Caco-2 (cell line): ENCODE measurements around the gene CXCL10. TPM values are rescaled to one million over a fixed set of nuclear protein-coding genes. Genes with fewer than 3 reads are reported as not detected.

Experiments
- BruUV-seq: library from RNA; stranded (reverse); fragments of 400-500 nt; replicated peaks from 2 replicates; lab custom pipeline; 2021; lab: Mats Ljungman, UMichigan
- CTCF ChIA-PET: fragments of 300-600 bp; sonication (Branson Sonifier 250); formaldehyde crosslinking; loops from one replicate; lab custom pipeline; 2022; ENCODE audit warnings: antibody characterized with exemption; lab: Charles Lee
- POLR2A ChIA-PET: fragments of 300-600 bp; sonication (Branson Sonifier 250); formaldehyde crosslinking; loops from one replicate; lab custom pipeline; 2022; ENCODE audit warnings: antibody characterized with exemption; lab: Charles Lee
- DNase-seq, 2 experiments: peaks; one replicate each; pipeline versions ENCODE4 v3.0.0 to v3.0.0-alpha.2; 2020 to 2022
- H3K27me3 ChIP-seq: replicated peaks from 2 replicates; pipeline ENCODE4 v1.6.0; 2011; ENCODE audit warnings: low read length; ENCODE audit not compliant: control insufficient read depth, insufficient read depth
- H3K36me3 ChIP-seq: 2 replicates; pipeline ENCODE4 v1.5.1; 2011; ENCODE audit warnings: low read length; ENCODE audit not compliant: control insufficient read depth, insufficient read depth
- H3K4me1 ChIP-seq: fragments of 250-450 bp; sonication (Bioruptor Pico); 2 replicates; pipeline ENCODE4 v1.5.1; 2020; ENCODE audit warnings: mild to moderate bottlenecking
- H3K4me3 ChIP-seq: 2 replicates; pipeline ENCODE4 v1.5.1; 2011; ENCODE audit warnings: low read depth, mild to moderate bottlenecking, control low read depth, low read length
- H3K9me3 ChIP-seq: fragments of 250-450 bp; sonication (Bioruptor Pico); 2 replicates; pipeline ENCODE4 v1.5.1; 2020; ENCODE audit warnings: mild to moderate bottlenecking, moderate library complexity
- H3K27ac Mint-ChIP-seq: one replicate; pipeline ENCODE4 v1.8.0; 2022; ENCODE audit warnings: mixed read lengths; ENCODE audit not compliant: unreplicated experiment
- H3K27me3 Mint-ChIP-seq: one replicate; pipeline ENCODE4 v1.8.0; 2022; ENCODE audit warnings: mixed read lengths; ENCODE audit not compliant: insufficient read depth, unreplicated experiment
- H3K36me3 Mint-ChIP-seq: one replicate; pipeline ENCODE4 v1.8.0; 2022; ENCODE audit warnings: mild to moderate bottlenecking, mixed read lengths; ENCODE audit not compliant: insufficient read depth, unreplicated experiment
- H3K4me1 Mint-ChIP-seq: one replicate; pipeline ENCODE4 v1.8.0; 2022; ENCODE audit warnings: low read depth, mixed read lengths; ENCODE audit not compliant: unreplicated experiment
- H3K4me3 Mint-ChIP-seq: one replicate; pipeline ENCODE4 v1.8.0; 2022; ENCODE audit warnings: mild to moderate bottlenecking, moderate library complexity, mixed read lengths; ENCODE audit not compliant: unreplicated experiment
- H3K9me3 Mint-ChIP-seq: one replicate; pipeline ENCODE4 v1.8.0; 2022; ENCODE audit warnings: mixed read lengths; ENCODE audit not compliant: unreplicated experiment
- CTCF ChIP-seq, 2 experiments: fragments of 200-600 bp in 1 of 2; IDR thresholded peaks; 1 replicate in 1 of 2; 2 replicates in 1 of 2; pipeline versions ENCODE4 v1.5.1 to v1.8.0; 2011 to 2022; ENCODE audit warnings: antibody characterized with exemption in 1 of 2, control low read depth in 1 of 2, inconsistent platforms in 1 of 2, low read depth in 1 of 2, low read length in 1 of 2, mild to moderate bottlenecking in 1 of 2, moderate library complexity in 1 of 2; ENCODE audit not compliant: insufficient read depth in 1 of 2, severe bottlenecking in 1 of 2, unreplicated experiment in 1 of 2
- intact Hi-C: fragments of 100-400 bp; cut with micrococcal nuclease; formaldehyde crosslinking; loops from one replicate; pipeline ENCODE4 v1.10.0; 2022; ENCODE audit not compliant: unreplicated experiment
- total RNA-seq: library from RNA; stranded (reverse); gene quantifications from 2 replicates; pipeline ENCODE4 v1.2.3, GENCODE V29; 2022

Gene CXCL10
- total RNA-seq, 1 experiment from 2014 or later: not detected

GRCh38 chr4:76011700-76012387 is 11.5 kb downstream of the CXCL10 start:
- intact Hi-C loops: no loop called here
- Mint-ChIP-seq H3K9me3 (no peaks in the 10 kb centered on the region), H3K36me3 (no peaks in the 10 kb centered on the region), H3K27ac (no peak overlapping the region), H3K4me1 (peaks cover 42% of the 10 kb centered on the region), H3K27me3 (no peaks in the 10 kb centered on the region), H3K4me3 (no peak overlapping the region)
- ChIA-PET POLR2A (no interaction called here), CTCF (no interaction called here)
- H3K4me1 ChIP-seq: peaks cover 57% of the 10 kb centered on the region
- H3K27me3 ChIP-seq: no peaks in the 10 kb centered on the region
- BruUV-seq: no TSS peak
- no peak overlapping the region for H3K4me3 ChIP-seq
- no peaks in the 10 kb centered on the region for H3K9me3 ChIP-seq
- H3K36me3 ChIP-seq: no peaks in the 10 kb centered on the region
- no peak for DNase-seq
- no peak for TF ChIP-seq CTCF (IDR thresholded peaks at IDR 0.05; ENCODE audit: insufficient read depth in 1 of 2, low read depth in 1 of 2, low read length in 1 of 2, severe bottlenecking in 1 of 2, unreplicated experiment in 1 of 2)

- H3K27me3 Mint-ChIP-seq: no peaks in the 10 kb centered on the region
- BruUV-seq: no TSS peak
- ChIA-PET CTCF (no interaction called here), POLR2A (no interaction called here)
- H3K4me3 ChIP-seq: no peak overlapping the region
- H3K27ac Mint-ChIP-seq: no peak overlapping the region
- peaks cover 57% of the 10 kb centered on the region for H3K4me1 ChIP-seq
- no peak for TF ChIP-seq CTCF (IDR thresholded peaks at IDR 0.05; ENCODE audit: insufficient read depth in 1 of 2, low read depth in 1 of 2, low read length in 1 of 2, severe bottlenecking in 1 of 2, unreplicated experiment in 1 of 2)
- H3K27me3 ChIP-seq: no peaks in the 10 kb centered on the region
- no peaks in the 10 kb centered on the region for H3K9me3 ChIP-seq
- no peak overlapping the region for H3K4me3 Mint-ChIP-seq
- H3K36me3 Mint-ChIP-seq: no peaks in the 10 kb centered on the region
- peaks cover 39% of the 10 kb centered on the region for H3K4me1 Mint-ChIP-seq
- DNase-seq: no peak
- no peaks in the 10 kb centered on the region for H3K36me3 ChIP-seq
- intact Hi-C loops: no loop called here
- H3K9me3 Mint-ChIP-seq: no peaks in the 10 kb centered on the region
These were observed 12.2 kb downstream of the CXCL10 start for GRCh38 chr4:76011018-76011670.

- Mint-ChIP-seq H3K36me3 (no peaks in the 10 kb centered on the region), H3K4me3 (no peak overlapping the region), H3K27me3 (no peaks in the 10 kb centered on the region), H3K4me1 (peaks cover 37% of the 10 kb centered on the region), H3K9me3 (no peaks in the 10 kb centered on the region), H3K27ac (no peak overlapping the region)
- DNase-seq: no peak
- intact Hi-C loops: no loop called here
- BruUV-seq: no TSS peak
- TF ChIP-seq CTCF (IDR thresholded peaks at IDR 0.05; ENCODE audit: insufficient read depth in 1 of 2, low read depth in 1 of 2, low read length in 1 of 2, severe bottlenecking in 1 of 2, unreplicated experiment in 1 of 2): no peak
- no peaks in the 10 kb centered on the region for H3K9me3 ChIP-seq
- H3K36me3 ChIP-seq: no peaks in the 10 kb centered on the region
- POLR2A ChIA-PET: no interaction called here
- CTCF ChIA-PET: no interaction called here
- no peaks in the 10 kb centered on the region for H3K27me3 ChIP-seq
- peaks cover 57% of the 10 kb centered on the region for H3K4me1 ChIP-seq
- no peak overlapping the region for H3K4me3 ChIP-seq
These were observed 12.7 kb downstream of the CXCL10 start for GRCh38 chr4:76010576-76010975.
